ENCODE results near the gene FRYL.
"Not testable (repeated sequence)": the region's sequence is repeated elsewhere in the genome, so short reads cannot be mapped to it uniquely, and the experiment has no call there.

FRYL gene

DNA sequence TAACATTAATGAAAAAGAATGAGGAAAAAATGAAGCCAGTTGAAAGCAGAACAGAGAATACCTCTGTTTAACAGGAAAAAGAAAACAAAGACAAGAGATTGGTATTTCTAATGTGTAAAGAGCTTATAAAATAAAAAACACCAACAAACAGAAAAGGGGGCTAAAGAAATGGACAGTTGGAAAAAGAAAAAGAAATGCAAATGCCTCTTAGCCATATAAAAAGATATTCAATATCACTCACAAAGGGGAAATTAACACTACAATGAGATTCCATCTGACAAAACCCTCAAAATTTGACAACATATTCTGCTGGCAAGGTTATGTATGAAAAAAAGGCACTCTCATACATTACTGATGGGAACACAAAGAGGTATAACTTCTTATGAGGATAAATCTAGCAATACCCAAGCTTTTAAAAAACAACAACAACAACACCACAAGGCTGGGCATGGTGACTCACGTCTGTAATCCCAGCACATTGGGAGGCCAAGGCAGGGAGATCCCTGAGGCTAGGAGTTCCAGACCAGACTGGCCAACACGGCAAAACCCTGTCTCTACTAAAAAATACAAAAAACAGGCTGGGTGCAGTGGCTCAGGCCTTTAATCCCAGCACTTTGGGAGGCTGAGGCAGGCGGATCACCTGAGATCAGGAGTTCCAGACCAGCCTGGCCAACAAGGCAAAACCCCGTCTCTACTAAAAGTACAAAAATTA lies 75.8 kb downstream of the FRYL start:
- H3K27ac ChIP-seq = no peak overlapping the region
- TF ChIP-seq, protein P1, sequence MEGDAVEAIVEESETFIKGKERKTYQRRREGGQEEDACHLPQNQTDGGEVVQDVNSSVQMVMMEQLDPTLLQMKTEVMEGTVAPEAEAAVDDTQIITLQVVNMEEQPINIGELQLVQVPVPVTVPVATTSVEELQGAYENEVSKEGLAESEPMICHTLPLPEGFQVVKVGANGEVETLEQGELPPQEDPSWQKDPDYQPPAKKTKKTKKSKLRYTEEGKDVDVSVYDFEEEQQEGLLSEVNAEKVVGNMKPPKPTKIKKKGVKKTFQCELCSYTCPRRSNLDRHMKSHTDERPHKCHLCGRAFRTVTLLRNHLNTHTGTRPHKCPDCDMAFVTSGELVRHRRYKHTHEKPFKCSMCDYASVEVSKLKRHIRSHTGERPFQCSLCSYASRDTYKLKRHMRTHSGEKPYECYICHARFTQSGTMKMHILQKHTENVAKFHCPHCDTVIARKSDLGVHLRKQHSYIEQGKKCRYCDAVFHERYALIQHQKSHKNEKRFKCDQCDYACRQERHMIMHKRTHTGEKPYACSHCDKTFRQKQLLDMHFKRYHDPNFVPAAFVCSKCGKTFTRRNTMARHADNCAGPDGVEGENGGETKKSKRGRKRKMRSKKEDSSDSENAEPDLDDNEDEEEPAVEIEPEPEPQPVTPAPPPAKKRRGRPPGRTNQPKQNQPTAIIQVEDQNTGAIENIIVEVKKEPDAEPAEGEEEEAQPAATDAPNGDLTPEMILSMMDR (conservative IDR thresholded peaks at IDR 0.05) = no peak

DNA sequence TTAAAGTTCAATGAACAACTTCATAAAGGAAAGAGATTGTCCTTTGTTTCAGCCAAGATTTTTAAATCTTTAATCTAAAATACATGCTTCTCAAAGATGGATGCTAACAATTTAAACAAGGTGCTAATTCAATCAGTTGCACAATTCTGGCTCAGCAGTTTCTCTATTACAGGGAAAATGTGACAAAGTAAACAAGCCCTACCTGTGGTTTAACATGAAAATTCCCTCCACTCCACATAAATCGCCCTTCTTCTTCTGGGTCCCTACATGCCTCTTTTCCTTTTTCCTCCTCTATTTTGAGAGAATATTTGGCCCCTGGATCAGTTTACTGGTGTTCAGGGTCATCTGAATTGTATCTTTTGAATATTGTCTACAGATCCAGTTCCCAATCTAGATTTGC lies 80.6 kb downstream of the FRYL start:
- no peak overlapping the region for H3K27ac ChIP-seq
- TF ChIP-seq, protein P1 (conservative IDR thresholded peaks at IDR 0.05) = no peak

DNA sequence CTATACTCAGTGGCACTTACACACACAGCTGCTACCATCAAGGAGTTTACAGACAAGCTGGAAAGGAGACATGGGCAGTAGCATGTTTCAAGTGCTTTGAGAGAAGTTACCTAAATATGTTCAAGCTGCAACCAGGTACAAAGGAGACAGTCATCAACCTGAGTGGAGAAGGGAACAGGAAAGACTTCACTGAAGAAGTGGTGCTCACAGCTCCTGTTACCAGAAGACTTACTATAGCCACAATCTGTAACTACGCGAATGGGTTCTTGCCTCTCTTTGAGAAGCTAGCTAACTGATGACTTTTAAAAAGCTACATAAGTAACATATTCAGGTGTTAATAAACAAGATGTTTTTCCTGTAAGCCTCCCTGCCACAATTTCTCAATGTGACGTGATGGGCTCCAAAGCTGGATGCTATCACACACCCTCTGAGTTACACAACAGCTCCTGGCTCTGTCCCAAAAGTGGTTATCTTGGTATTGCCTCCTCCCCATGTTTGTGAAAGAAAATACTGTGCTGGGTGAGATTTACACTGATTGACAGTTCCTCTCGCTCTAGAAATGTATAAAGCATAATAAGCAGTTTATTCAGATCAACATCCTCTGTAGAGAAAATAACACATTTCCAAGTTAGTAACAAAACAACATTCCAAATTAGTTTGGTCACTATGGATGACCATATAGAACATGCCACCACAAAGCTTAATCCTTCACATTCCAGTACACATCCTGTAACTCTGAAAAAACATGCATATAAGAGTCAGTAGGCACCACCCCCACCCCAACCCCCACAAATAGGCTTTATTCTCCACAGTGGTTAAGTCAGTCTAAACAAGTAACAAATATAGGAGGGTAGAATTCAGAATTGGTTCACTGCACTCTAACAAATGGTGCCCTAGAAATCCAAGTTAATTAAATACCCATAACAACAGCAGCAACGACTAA lies 81.8 kb downstream of the FRYL start:
- TF ChIP-seq, protein P1 (conservative IDR thresholded peaks at IDR 0.05) = no peak
- no peak overlapping the region for H3K27ac ChIP-seq

DNA sequence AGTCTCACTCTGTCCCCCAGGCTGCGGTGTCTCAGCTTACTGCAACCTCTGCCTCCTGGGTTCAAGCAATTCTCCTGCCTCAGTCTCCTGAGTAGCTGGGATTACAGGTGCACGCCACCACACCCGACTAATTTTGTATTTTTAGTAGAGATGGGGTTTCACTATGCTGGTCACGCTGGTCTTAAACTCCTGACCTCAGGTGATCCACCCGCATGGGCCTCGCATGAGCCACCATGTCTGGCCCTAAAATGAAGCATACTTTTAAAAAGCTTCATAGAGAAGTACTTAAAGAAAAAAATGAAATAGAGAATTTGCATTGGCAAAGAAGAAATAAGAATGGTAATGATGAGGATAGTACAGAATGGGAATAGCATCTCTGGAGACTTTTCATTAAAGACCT lies 82.6 kb downstream of the FRYL start:
- not testable (repeated sequence) for H3K27ac ChIP-seq

DNA sequence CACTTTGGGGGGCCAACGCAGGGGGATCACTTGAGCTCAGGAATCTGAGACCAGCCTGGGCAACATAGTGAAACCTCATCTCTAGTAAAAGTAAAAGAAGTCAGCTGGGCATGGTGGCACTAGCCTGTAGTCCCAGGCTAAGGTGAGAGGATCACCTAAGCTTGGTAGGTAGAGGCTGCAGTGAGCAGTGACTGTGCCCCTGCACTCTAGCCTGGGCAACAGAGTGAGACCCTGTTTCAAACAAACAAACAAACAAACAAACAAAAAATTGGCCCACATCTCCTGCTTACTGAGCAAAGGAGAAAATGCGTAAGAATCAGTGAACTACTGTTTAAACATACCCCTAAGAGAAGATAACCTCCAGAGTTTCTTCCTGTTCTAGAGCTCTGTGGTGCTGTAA lies 85.3 kb downstream of the FRYL start:
- no peak overlapping the region for H3K27ac ChIP-seq
- TF ChIP-seq, protein P1 (conservative IDR thresholded peaks at IDR 0.05) = no peak

DNA sequence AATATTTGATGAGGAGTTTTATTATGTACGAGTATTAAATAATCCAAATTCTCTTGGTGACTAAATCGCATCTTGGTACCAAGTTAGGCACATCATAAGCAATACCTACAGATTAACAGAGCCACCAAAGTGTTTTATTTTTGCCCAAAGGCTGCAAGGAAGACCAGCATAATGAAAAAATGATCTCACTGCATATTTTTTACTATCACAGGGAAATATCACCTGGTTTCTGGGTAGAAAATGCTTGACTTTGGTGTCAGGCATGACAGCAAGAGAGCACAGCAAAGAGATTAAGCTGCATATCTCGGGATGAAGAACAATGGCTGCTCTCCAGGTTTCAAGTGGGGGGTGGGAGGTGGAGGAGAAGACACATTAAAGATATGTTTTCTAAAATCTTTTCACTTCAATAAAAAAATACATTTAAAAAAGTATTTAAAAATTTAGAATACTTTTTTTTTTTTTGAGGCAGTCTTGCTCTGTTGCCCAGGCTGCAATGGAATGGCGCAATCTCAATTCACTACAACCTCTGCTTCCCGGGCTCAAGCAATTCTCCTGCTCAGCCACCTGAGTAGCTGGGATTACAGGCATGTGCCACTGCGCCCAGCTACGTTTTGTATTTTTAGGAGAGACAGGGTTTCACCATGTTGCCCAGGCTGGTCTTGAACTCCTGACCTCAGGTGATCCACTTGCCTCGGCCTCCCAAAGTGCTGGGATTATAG lies 86.1 kb downstream of the FRYL start:
- H3K27ac ChIP-seq = no peak overlapping the region
- TF ChIP-seq, protein P1 (conservative IDR thresholded peaks at IDR 0.05) = no peak

DNA sequence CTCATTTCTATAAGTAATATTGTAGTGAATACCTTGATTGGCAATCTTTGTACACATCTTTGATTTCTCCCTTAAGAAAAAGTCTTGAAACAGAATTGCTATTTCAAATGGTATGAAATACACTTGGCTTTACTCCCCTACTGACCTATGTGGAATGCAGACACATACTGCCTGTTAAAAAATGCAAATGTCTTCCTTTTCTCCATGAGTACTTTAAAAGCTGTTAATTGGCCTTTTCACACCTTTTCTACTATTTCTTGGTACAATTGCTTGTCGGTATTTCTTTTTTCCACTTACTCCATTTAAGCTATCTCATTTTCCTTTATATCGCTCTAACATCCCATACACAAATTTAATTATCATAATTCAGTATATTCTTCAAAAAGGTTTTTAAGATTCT lies 87.2 kb downstream of the FRYL start:
- H3K27ac ChIP-seq = no peak overlapping the region

More for the DNA sequence above, 87.2 kb downstream of the FRYL start:
- TF ChIP-seq, protein P1 (conservative IDR thresholded peaks at IDR 0.05) = no peak

All from VCaP (cell line).